ENCODE results near the gene APOM.

DNA sequence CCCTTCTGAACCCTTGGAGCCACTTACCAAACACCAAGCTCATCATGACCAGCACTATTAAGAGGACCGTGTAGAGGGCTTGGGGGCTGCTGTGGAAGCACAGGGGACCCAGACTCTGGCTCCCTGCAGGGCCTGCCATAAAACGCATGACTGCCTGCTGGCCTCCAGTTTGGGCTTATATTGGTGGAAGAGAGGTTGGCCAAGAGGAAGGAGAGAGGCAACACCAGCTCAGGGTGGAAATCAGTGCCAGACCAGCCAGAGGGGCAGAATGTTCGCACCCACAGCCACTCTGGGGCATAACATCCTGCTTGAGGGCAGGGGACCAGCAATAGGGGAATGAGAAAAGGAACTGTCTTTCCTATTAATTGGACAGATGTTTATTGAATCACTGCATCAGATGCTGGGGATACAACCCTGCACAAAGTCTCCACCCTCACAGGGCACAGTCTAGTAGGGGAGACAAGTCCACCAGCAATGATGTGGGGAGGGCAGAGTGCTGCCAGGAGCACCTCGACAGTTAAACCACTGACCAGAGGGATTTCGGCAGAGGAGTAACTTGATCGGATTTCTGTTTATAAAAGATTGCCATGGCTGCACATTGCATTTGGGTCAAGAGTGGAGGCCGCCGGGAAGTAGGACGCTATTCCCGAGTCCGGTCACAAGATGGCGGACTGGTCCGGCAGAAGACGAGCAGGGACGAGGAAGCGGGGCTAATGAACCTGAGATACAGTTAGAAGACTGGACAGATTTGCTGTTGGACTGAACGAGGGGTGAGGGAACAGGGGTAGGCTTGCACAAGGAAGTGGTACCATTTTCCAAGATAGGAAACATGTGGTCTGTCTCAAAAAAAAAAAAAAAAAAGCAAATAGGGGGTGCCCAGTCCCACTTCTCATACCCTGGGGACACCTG is 24.8 kb downstream of the APOM start, which contains the start of gene LY6G5C:
- TF ChIP-seq, protein P1, sequence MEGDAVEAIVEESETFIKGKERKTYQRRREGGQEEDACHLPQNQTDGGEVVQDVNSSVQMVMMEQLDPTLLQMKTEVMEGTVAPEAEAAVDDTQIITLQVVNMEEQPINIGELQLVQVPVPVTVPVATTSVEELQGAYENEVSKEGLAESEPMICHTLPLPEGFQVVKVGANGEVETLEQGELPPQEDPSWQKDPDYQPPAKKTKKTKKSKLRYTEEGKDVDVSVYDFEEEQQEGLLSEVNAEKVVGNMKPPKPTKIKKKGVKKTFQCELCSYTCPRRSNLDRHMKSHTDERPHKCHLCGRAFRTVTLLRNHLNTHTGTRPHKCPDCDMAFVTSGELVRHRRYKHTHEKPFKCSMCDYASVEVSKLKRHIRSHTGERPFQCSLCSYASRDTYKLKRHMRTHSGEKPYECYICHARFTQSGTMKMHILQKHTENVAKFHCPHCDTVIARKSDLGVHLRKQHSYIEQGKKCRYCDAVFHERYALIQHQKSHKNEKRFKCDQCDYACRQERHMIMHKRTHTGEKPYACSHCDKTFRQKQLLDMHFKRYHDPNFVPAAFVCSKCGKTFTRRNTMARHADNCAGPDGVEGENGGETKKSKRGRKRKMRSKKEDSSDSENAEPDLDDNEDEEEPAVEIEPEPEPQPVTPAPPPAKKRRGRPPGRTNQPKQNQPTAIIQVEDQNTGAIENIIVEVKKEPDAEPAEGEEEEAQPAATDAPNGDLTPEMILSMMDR (IDR thresholded peaks at IDR 0.05) = peak; percentile 25 to 89 (median 80)
- no peak for TF ChIP-seq POLR2A (IDR thresholded peaks at IDR 0.05)

Measured in thyroid gland (tissue), 4 donors.